ENCODE results near the gene UCN. TPM values are rescaled to one million over a fixed set of nuclear protein-coding genes. Genes with fewer than 3 reads are reported as not detected.

UCN gene
- total and polyA plus RNA-seq, 2 of the 4 experiments (the other 2 are of a cell fraction): 0.22 TPM; not detected in 1

DNA sequence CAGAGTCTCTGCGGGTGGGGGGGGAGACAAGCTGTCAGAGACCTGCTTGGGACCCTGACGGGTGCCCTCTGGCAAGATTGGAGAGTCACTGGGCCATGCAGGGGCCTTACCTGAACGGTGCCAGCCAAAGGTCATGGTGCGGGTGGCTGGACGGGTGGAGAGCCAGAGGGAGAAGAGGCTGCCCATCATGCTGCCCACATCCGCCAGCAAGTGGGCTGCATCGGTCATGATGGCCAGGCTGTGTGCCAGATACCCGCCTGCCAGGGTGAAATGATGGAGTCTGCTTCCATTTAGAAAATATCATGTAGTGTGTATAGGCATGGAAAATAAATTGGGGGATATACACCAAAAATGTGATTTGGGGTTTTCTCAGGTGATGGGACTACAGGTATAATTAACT, 50.2 kb downstream of the UCN start:
- H3K27me3 ChIP-seq (ENCODE audit: control insufficient read depth, insufficient read depth, low read length): peaks cover 57% of the 10 kb centered on the region
- H3K27ac ChIP-seq (ENCODE audit: insufficient read depth, low read length): no peak overlapping the region
- no peaks in the 10 kb centered on the region for H3K9me3 ChIP-seq (ENCODE audit: control insufficient read depth, insufficient read depth, low read length)
- no peak overlapping the region for H3K18ac ChIP-seq (ENCODE audit: low read depth, low read length)
- no peak overlapping the region for H2BK5ac ChIP-seq (ENCODE audit: low read depth, low read length, poor library complexity, severe bottlenecking)
- intact Hi-C loops (cut with micrococcal nuclease) (no loop called here), in situ Hi-C loops (cut with MboI; ENCODE audit: low sequenced_read_pairs) (no loop called here), dilution Hi-C loops (cut with HindIII; ENCODE audit: low sequenced_read_pairs, unreplicated experiment) (no loop called here)
- H2BK15ac ChIP-seq (ENCODE audit: low read depth, low read length): no peak overlapping the region
- no peak overlapping the region for H3K4me3 ChIP-seq (ENCODE audit: insufficient read depth, low read depth, low read length)
- H3K79me1 ChIP-seq (ENCODE audit: low read depth in 1 of 2, low read length in 2 of 2): no peaks in the 10 kb centered on the region
- BruUV-seq (replicated peaks): no TSS peak
- no peak overlapping the region for H2AFZ ChIP-seq (replicated peaks; ENCODE audit: low read length, poor library complexity)
- H3K9ac ChIP-seq (ENCODE audit: low read depth, low read length): no peak overlapping the region
- no peak overlapping the region for H3K56ac ChIP-seq (ENCODE audit: extremely low read depth, insufficient read depth, low read length)
- no peak overlapping the region for H2BK120ac ChIP-seq (ENCODE audit: low read depth, low read length)
- H4K5ac ChIP-seq (ENCODE audit: low read depth, low read length): no peak overlapping the region
- TF ChIP-seq CEBPB (IDR thresholded peaks at IDR 0.05; ENCODE audit: low read depth, low read length) (no peak), CHD1 (IDR thresholded peaks at IDR 0.05; ENCODE audit: low read depth, low read length) (no peak), BHLHE40 (IDR thresholded peaks at IDR 0.05; ENCODE audit: low read depth, low read length) (no peak), MXI1 (IDR thresholded peaks at IDR 0.05; ENCODE audit: borderline replicate concordance, low read depth, low read length) (no peak), SMC3 (IDR thresholded peaks at IDR 0.05; ENCODE audit: low read depth, low read length) (no peak), CTCF (conservative IDR thresholded peaks at IDR 0.05; ENCODE audit: low read depth, low read length) (no peak), RCOR1 (IDR thresholded peaks at IDR 0.05; ENCODE audit: insufficient replicate concordance, low read length) (no peak), MAFK (IDR thresholded peaks at IDR 0.05; ENCODE audit: low read depth, low read length) (no peak), RAD21 (IDR thresholded peaks at IDR 0.05; ENCODE audit: low read length) (no peak), NFE2L2 (IDR thresholded peaks at IDR 0.05; ENCODE audit: low read depth, low read length) (no peak), POLR2A (IDR thresholded peaks at IDR 0.05; ENCODE audit: low read depth, low read length) (no peak), FOS (IDR thresholded peaks at IDR 0.05; ENCODE audit: low read depth, low read length) (no peak), ELK1 (IDR thresholded peaks at IDR 0.05; ENCODE audit: borderline replicate concordance, low read depth, low read length) (no peak)
- peaks cover 9% of the 10 kb centered on the region; the same call in 1 of the 2 replicates for H3K9me1 ChIP-seq (ENCODE audit: insufficient read depth, low read length)
- ATAC-seq (ENCODE audit: low read depth): no peak
- WGBS, 2 experiments (ENCODE audit: extremely low coverage in 2 of 2, insufficient read length in 1 of 2): 60% methylated on average over 1 of the region's 8 CpGs; no CpG with 5 or more reads in 1 of the 2 experiments
- CTCF ChIA-PET: no interaction called here
- no peak overlapping the region for H3K23ac ChIP-seq (ENCODE audit: low read depth, low read length)
- POLR2A ChIA-PET (ENCODE audit: unreplicated experiment): no interaction called here
- H4K91ac ChIP-seq (ENCODE audit: insufficient read depth, low read depth, low read length): no peak overlapping the region
- no peak overlapping the region for H2AK5ac ChIP-seq (ENCODE audit: low read depth, low read length)
- no peak overlapping the region for H3K14ac ChIP-seq (replicated peaks; ENCODE audit: low read depth, low read length)
- no peak overlapping the region for H3K4ac ChIP-seq (ENCODE audit: low read depth, low read length)
- no peak overlapping the region for H2BK20ac ChIP-seq (ENCODE audit: low read depth, low read length)
- no peak overlapping the region for H4K8ac ChIP-seq (ENCODE audit: low read depth in 2 of 2, low read length in 2 of 2)
- H2AK9ac ChIP-seq (replicated peaks; ENCODE audit: low read depth, low read length, poor library complexity): no peak overlapping the region
- no peak overlapping the region for H3K4me2 ChIP-seq (ENCODE audit: low read depth, low read length)
- no peak for DNase-seq
- no peaks in the 10 kb centered on the region for H4K20me1 ChIP-seq (ENCODE audit: insufficient read depth, low read length)
- peaks cover 6% of the 10 kb centered on the region for H3K4me1 ChIP-seq (ENCODE audit: control insufficient read depth, insufficient read depth, low read length)
- H3K36me3 ChIP-seq (ENCODE audit: control insufficient read depth, insufficient read depth, low read length): no peaks in the 10 kb centered on the region

All from IMR-90 (cell line).